Activated naive CD8-positive, alpha-beta T cell treated with anti-CD3 and anti-CD28 coated beads, Interleukin-2, amount 10 ng/mL, durations not matched to agents 7 days and 5 days (primary cell): Measurements from ENCODE around the gene NDUFA8. TPM values are rescaled to one million over a fixed set of nuclear protein-coding genes. Genes with fewer than 3 reads are reported as not detected.

Experiments used
- microRNA-seq: library from miRNA; unstranded; fragments of <30 nt; microRNA quantifications from one replicate; pipeline ENCODE4 v1.2.0, GENCODE V29; 2022
- total RNA-seq, 2 experiments: library from RNA; stranded (reverse); gene quantifications; one replicate each; pipeline ENCODE4 v1.2.3, GENCODE V29; 2021

NDUFA8 gene
- total RNA-seq, 2 experiments from 2014 or later, result 32.5 to 36.7 TPM

Small RNA genes within 50 kb of the gene (microRNA-seq; reads per million reads assigned to microRNA genes)
- gene MIR4478, result not detected

Other genes with a start within 250 kb of the NDUFA8 start
- 1 to 10 TPM; 3.9 to 4.1 TPM for gene TTLL11, start 66.5 kb downstream of the NDUFA8 start, total RNA-seq
- gene MORN5, start 129 bp upstream of the NDUFA8 start, total RNA-seq, result not detected
- not detected for gene LHX6, start 69.2 kb upstream of the NDUFA8 start, total RNA-seq
- 10 to 100 TPM; 20.9 to 23.4 TPM for gene RBM18, start 105.1 kb upstream of the NDUFA8 start, total RNA-seq
- gene MRRF, start 105.1 kb upstream of the NDUFA8 start, total RNA-seq, result 10 to 100 TPM; 28.4 to 29.0 TPM
- 1 to 10 TPM in 1 of 2 experiments, under 1 TPM in 1; 0.96 to 1.6 TPM for gene PTGS1, start 211.2 kb upstream of the NDUFA8 start, total RNA-seq